SIG-M5 (cell line): Measurements from ENCODE around the gene ENDOU.

ENCODE experiments used
- DNase-seq: peaks from one replicate; lab custom pipeline; 2025; lab: John Stamatoyannopoulos, UW

The ENDOU gene

GRCh38 chr12:47725091-47725772 lies at the start of gene ENDOU:
ENDOU (minus strand) TSS chr12:47725490; CDS start chr12:47725413, 77 bp downstream.
- DNase-seq = no peak

- no peak for DNase-seq
Observed at GRCh38 chr12:47774663-47775062, 49.4 kb upstream of the ENDOU start.

- DNase-seq = no peak
Observed at GRCh38 chr12:47773858-47774580, 48.7 kb upstream of the ENDOU start.

GRCh38 chr12:47773062-47773857 lies 48.0 kb upstream of the ENDOU start, which contains the start of gene SLC48A1:
SLC48A1 (plus strand) TSS chr12:47773238; CDS start chr12:47773305, 67 bp downstream.
- no peak for DNase-seq

- no peak for DNase-seq
Observed at GRCh38 chr12:47772738-47773061, 47.4 kb upstream of the ENDOU start.

GRCh38 chr12:47772094-47772660 lies 46.9 kb upstream of the ENDOU start:
- no peak for DNase-seq

GRCh38 chr12:47771304-47771703 lies 46.0 kb upstream of the ENDOU start:
- DNase-seq = no peak

GRCh38 chr12:47770086-47770726 lies 44.9 kb upstream of the ENDOU start:
- no peak for DNase-seq

GRCh38 chr12:47769234-47770085 lies 44.2 kb upstream of the ENDOU start:
- no peak for DNase-seq

GRCh38 chr12:47768323-47768811 lies 43.1 kb upstream of the ENDOU start:
- no peak for DNase-seq

GRCh38 chr12:47767216-47767724 lies 42.0 kb upstream of the ENDOU start:
- DNase-seq = no peak

GRCh38 chr12:47766502-47767215 lies 41.4 kb upstream of the ENDOU start:
- no peak for DNase-seq

- no peak for DNase-seq
Observed at GRCh38 chr12:47763481-47764346, 38.4 kb upstream of the ENDOU start.

- no peak for DNase-seq
Observed at GRCh38 chr12:47762850-47763465, 37.7 kb upstream of the ENDOU start.

- DNase-seq = no peak
Observed at GRCh38 chr12:47758834-47759690, 33.8 kb upstream of the ENDOU start, which contains the start of gene RAPGEF3. RAPGEF3 (minus strand) TSS chr12:47758880; CDS start chr12:47758556, 324 bp downstream.

GRCh38 chr12:47758584-47758833 lies 33.2 kb upstream of the ENDOU start:
- no peak for DNase-seq

GRCh38 chr12:47757840-47758583 lies 32.7 kb upstream of the ENDOU start:
- DNase-seq = no peak
